ENCODE measurements around the gene CRACDL. TPM values are rescaled to one million over a fixed set of nuclear protein-coding genes. Genes with fewer than 3 reads are reported as not detected.

The CRACDL gene, protein sequence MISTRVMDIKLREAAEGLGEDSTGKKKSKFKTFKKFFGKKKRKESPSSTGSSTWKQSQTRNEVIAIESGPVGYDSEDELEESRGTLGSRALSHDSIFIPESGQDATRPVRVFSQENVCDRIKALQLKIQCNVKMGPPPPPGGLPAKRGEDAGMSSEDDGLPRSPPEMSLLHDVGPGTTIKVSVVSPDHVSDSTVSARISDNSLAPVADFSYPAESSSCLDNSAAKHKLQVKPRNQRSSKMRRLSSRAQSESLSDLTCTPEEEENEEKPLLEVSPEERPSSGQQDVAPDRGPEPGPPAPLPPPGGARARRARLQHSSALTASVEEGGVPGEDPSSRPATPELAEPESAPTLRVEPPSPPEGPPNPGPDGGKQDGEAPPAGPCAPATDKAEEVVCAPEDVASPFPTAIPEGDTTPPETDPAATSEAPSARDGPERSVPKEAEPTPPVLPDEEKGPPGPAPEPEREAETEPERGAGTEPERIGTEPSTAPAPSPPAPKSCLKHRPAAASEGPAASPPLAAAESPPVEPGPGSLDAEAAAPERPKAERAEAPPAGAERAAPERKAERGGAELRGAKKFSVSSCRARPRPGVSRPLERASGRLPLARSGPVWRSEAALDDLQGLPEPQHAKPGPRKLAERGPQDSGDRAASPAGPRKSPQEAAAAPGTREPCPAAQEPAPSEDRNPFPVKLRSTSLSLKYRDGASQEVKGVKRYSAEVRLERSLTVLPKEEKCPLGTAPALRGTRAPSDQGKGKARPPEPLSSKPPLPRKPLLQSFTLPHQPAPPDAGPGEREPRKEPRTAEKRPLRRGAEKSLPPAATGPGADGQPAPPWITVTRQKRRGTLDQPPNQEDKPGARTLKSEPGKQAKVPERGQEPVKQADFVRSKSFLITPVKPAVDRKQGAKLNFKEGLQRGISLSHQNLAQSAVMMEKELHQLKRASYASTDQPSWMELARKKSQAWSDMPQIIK
- 0.52 TPM for total RNA-seq

DNA sequence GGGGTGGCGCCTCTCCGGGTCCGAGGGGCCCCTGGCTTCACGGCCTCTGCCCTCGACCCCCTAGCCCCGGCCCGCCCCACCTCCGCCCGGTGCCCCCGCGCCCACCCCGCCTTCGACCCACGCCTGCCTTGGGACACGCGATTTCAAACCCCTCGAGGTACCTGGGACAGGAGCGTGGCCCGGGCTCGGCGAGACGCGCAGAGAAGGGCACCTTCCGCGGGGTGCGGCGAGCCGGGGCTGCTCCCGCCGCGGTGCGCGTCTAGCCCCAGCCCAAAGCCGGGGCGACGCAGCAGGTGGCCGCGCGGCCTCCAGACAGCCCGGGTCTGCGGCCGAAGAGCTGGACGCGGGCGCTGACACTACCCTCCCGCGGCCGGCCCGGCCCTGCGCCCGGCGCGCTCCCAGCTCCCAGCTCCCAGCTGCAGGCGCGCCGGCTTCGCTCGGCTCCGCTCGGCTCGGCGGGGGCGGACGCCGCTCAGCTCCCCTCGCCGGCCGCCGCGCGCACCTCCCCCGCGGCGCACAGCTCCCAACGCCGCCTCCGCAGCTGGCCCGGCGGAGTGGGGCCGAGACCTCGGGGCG lies at the start of gene CRACDL:
TSS of gene CRACDL (minus strand) at position 449 of the 576 bp plus-strand sequence. CDS start 89,425 bp downstream, outside the sequence.
- Histone ChIP-seq H3K4me1 (ENCODE audit: control insufficient read depth in 3 of 3, insufficient read depth in 3 of 3, low read length in 3 of 3) (peaks cover 0 to 17% (median 3%) of the 10 kb centered on the region in 3 donors), H3K27me3 (ENCODE audit: control insufficient read depth in 3 of 3, insufficient read depth in 3 of 3, low read length in 3 of 3) (peaks cover 9 to 28% (median 17%) of the 10 kb centered on the region in 3 donors), H3K27ac (ENCODE audit: low read depth, low read length) (no peak within 1 kb of the TSS), H3K9me3 (ENCODE audit: control insufficient read depth in 3 of 3, low read length in 3 of 3) (no peaks in the 10 kb centered on the region), H3K4me3 (ENCODE audit: low read length in 3 of 3) (peak within 1 kb of the TSS; percentile 41 to 64 (median 62)), H3K9ac (ENCODE audit: low read depth in 1 of 3, low read length in 3 of 3) (peak within 1 kb of the TSS; percentile 34 to 61 (median 40)), H3K36me3 (ENCODE audit: control insufficient read depth in 3 of 3, insufficient read depth in 3 of 3, low read length in 3 of 3) (no peaks in the 10 kb centered on the region)

- peaks cover 0 to 5% (median 4%) of the 10 kb centered on the region in 3 donors for H3K9me3 ChIP-seq (ENCODE audit: control insufficient read depth in 3 of 3, low read length in 3 of 3)
- no peak overlapping the region for H3K27ac ChIP-seq (ENCODE audit: low read depth, low read length)
- H3K9ac ChIP-seq (ENCODE audit: low read depth in 1 of 3, low read length in 3 of 3) = no peak overlapping the region
- H3K36me3 ChIP-seq (ENCODE audit: control insufficient read depth in 3 of 3, insufficient read depth in 3 of 3, low read length in 3 of 3) = no peaks in the 10 kb centered on the region
- H3K4me3 ChIP-seq (ENCODE audit: low read length in 3 of 3) = no peak overlapping the region
- no peaks in the 10 kb centered on the region for H3K27me3 ChIP-seq (ENCODE audit: control insufficient read depth in 3 of 3, insufficient read depth in 3 of 3, low read length in 3 of 3)
- H3K4me1 ChIP-seq (ENCODE audit: control insufficient read depth in 3 of 3, insufficient read depth in 3 of 3, low read length in 3 of 3) = no peaks in the 10 kb centered on the region
Observed at GRCh38 chr2:98975611-98976010, 39.6 kb upstream of the CRACDL start.

DNA sequence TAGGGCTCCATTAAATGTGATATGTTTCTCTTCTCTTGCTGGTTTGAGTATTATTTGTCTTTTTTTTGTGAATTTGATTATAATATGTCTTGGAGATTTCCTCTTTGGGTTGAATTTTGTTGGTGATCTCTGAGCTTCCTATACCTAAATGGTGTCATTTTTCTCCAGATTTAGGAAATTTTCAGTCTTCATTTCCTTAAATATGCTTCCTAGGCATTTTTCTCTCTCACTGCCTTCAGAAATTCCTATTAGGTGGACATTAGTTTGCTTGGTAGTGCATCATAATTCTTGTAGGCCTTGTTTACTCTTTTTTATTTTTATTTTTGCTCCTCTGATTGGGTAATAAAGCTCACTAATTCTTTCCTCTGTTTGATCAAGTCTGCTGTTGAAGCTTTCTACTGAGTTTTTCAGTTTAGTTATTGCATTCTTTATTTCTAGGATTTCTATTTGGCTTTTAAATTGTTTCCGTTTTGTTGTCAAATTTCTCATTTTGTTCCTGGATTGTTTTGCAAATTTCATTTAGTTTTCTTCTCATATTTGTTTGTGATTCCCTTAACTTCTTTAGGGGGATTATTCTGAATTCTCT lies 36.6 kb upstream of the CRACDL start:
- Histone ChIP-seq H3K27ac (ENCODE audit: low read depth, low read length) (no peak overlapping the region), H3K36me3 (ENCODE audit: control insufficient read depth in 3 of 3, insufficient read depth in 3 of 3, low read length in 3 of 3) (no peaks in the 10 kb centered on the region), H3K9ac (ENCODE audit: low read depth in 1 of 3, low read length in 3 of 3) (no peak overlapping the region), H3K9me3 (ENCODE audit: control insufficient read depth in 3 of 3, low read length in 3 of 3) (peaks cover 0 to 5% (median 4%) of the 10 kb centered on the region in 3 donors), H3K27me3 (ENCODE audit: control insufficient read depth in 3 of 3, insufficient read depth in 3 of 3, low read length in 3 of 3) (no peaks in the 10 kb centered on the region), H3K4me3 (ENCODE audit: low read length in 3 of 3) (no peak overlapping the region), H3K4me1 (ENCODE audit: control insufficient read depth in 3 of 3, insufficient read depth in 3 of 3, low read length in 3 of 3) (no peaks in the 10 kb centered on the region)

GRCh38 chr2:98959810-98960507 lies 23.9 kb upstream of the CRACDL start:
- H3K9me3 ChIP-seq (ENCODE audit: control insufficient read depth in 3 of 3, low read length in 3 of 3) = no peaks in the 10 kb centered on the region
- no peaks in the 10 kb centered on the region for H3K36me3 ChIP-seq (ENCODE audit: control insufficient read depth in 3 of 3, insufficient read depth in 3 of 3, low read length in 3 of 3)
- no peaks in the 10 kb centered on the region for H3K4me1 ChIP-seq (ENCODE audit: control insufficient read depth in 3 of 3, insufficient read depth in 3 of 3, low read length in 3 of 3)
- H3K27ac ChIP-seq (ENCODE audit: low read depth, low read length) = no peak overlapping the region
- no peak overlapping the region for H3K9ac ChIP-seq (ENCODE audit: low read depth in 1 of 3, low read length in 3 of 3)
- H3K4me3 ChIP-seq (ENCODE audit: low read length in 3 of 3) = no peak overlapping the region
- no peaks in the 10 kb centered on the region for H3K27me3 ChIP-seq (ENCODE audit: control insufficient read depth in 3 of 3, insufficient read depth in 3 of 3, low read length in 3 of 3)

- Histone ChIP-seq H3K9ac (ENCODE audit: low read depth in 1 of 3, low read length in 3 of 3) (no peak overlapping the region), H3K4me3 (ENCODE audit: low read length in 3 of 3) (no peak overlapping the region), H3K27ac (ENCODE audit: low read depth, low read length) (no peak overlapping the region), H3K4me1 (ENCODE audit: control insufficient read depth in 3 of 3, insufficient read depth in 3 of 3, low read length in 3 of 3) (no peaks in the 10 kb centered on the region), H3K27me3 (ENCODE audit: control insufficient read depth in 3 of 3, insufficient read depth in 3 of 3, low read length in 3 of 3) (peaks cover 3 to 7% (median 6%) of the 10 kb centered on the region in 3 donors), H3K36me3 (ENCODE audit: control insufficient read depth in 3 of 3, insufficient read depth in 3 of 3, low read length in 3 of 3) (no peaks in the 10 kb centered on the region), H3K9me3 (ENCODE audit: control insufficient read depth in 3 of 3, low read length in 3 of 3) (no peaks in the 10 kb centered on the region)
Observed at GRCh38 chr2:98952966-98953365, 16.9 kb upstream of the CRACDL start.

GRCh38 chr2:98948956-98949739 lies 13.1 kb upstream of the CRACDL start:
- Histone ChIP-seq H3K4me3 (ENCODE audit: low read length in 3 of 3) (no peak overlapping the region), H3K9ac (ENCODE audit: low read depth in 1 of 3, low read length in 3 of 3) (no peak overlapping the region), H3K36me3 (ENCODE audit: control insufficient read depth in 3 of 3, insufficient read depth in 3 of 3, low read length in 3 of 3) (no peaks in the 10 kb centered on the region), H3K4me1 (ENCODE audit: control insufficient read depth in 3 of 3, insufficient read depth in 3 of 3, low read length in 3 of 3) (no peaks in the 10 kb centered on the region), H3K27me3 (ENCODE audit: control insufficient read depth in 3 of 3, insufficient read depth in 3 of 3, low read length in 3 of 3) (peaks cover 3 to 7% (median 6%) of the 10 kb centered on the region in 3 donors), H3K9me3 (ENCODE audit: control insufficient read depth in 3 of 3, low read length in 3 of 3) (no peaks in the 10 kb centered on the region), H3K27ac (ENCODE audit: low read depth, low read length) (no peak overlapping the region)

GRCh38 chr2:98947554-98947953 lies 11.5 kb upstream of the CRACDL start:
- Histone ChIP-seq H3K27ac (ENCODE audit: low read depth, low read length) (no peak overlapping the region), H3K27me3 (ENCODE audit: control insufficient read depth in 3 of 3, insufficient read depth in 3 of 3, low read length in 3 of 3) (peaks cover 3 to 7% (median 6%) of the 10 kb centered on the region in 3 donors), H3K9me3 (ENCODE audit: control insufficient read depth in 3 of 3, low read length in 3 of 3) (no peaks in the 10 kb centered on the region), H3K4me3 (ENCODE audit: low read length in 3 of 3) (no peak overlapping the region), H3K9ac (ENCODE audit: low read depth in 1 of 3, low read length in 3 of 3) (no peak overlapping the region), H3K36me3 (ENCODE audit: control insufficient read depth in 3 of 3, insufficient read depth in 3 of 3, low read length in 3 of 3) (no peaks in the 10 kb centered on the region), H3K4me1 (ENCODE audit: control insufficient read depth in 3 of 3, insufficient read depth in 3 of 3, low read length in 3 of 3) (no peaks in the 10 kb centered on the region)

DNA sequence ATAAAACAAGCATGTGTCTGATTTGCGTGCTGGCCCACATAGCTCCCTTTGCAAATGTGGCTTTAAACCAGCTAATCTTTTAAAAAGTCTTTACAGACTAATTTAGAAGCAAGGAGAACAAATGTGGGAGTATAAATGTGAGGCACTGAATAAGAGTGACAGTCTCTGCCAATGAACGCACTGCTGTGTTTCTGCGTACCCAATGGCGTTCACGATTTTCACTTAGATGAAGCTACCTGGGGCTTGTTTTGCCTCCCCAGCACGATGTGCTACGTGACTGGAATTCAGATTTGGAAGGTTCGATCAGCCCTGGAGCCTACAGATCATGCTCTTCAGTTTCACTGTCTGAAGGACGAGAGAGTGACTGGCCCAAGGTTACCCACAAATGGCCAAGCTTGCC lies 10.8 kb upstream of the CRACDL start:
- no peak overlapping the region for H3K4me3 ChIP-seq (ENCODE audit: low read length in 3 of 3)

More for the DNA sequence above, 10.8 kb upstream of the CRACDL start:
- Histone ChIP-seq H3K27ac (ENCODE audit: low read depth, low read length) (no peak overlapping the region), H3K27me3 (ENCODE audit: control insufficient read depth in 3 of 3, insufficient read depth in 3 of 3, low read length in 3 of 3) (peaks cover under 1 to 6% (median 4%) of the 10 kb centered on the region in 3 donors), H3K9ac (ENCODE audit: low read depth in 1 of 3, low read length in 3 of 3) (no peak overlapping the region), H3K4me1 (ENCODE audit: control insufficient read depth in 3 of 3, insufficient read depth in 3 of 3, low read length in 3 of 3) (no peaks in the 10 kb centered on the region), H3K9me3 (ENCODE audit: control insufficient read depth in 3 of 3, low read length in 3 of 3) (no peaks in the 10 kb centered on the region), H3K36me3 (ENCODE audit: control insufficient read depth in 3 of 3, insufficient read depth in 3 of 3, low read length in 3 of 3) (no peaks in the 10 kb centered on the region)

Data from skeletal muscle tissue (tissue), 4 donors.